Mesendoderm (in vitro differentiated cells): Measurements from ENCODE around the gene RAB6A.
A peak's percentile ranks its signal among the peaks of the same experiment; 100 is the strongest.
"Not testable (repeated sequence)": the region's sequence is repeated elsewhere in the genome, so short reads cannot be mapped to it uniquely, and the experiment has no call there.

ENCODE experiments used
- DNase-seq: peaks from one replicate; pipeline ENCODE4 v3.0.0; 2013
- H2AK5ac ChIP-seq: 2 replicates; pipeline ENCODE4 v1.6.1; 2013; ENCODE audit warnings: low read length, inconsistent platforms
- H2BK120ac ChIP-seq: 2 replicates; pipeline ENCODE4 v1.6.1; 2013; ENCODE audit warnings: low read depth, mild to moderate bottlenecking, low read length, moderate library complexity, mixed read lengths
- H2BK15ac ChIP-seq: replicated peaks from 2 replicates; pipeline ENCODE4 v1.6.1; 2013; ENCODE audit warnings: low read depth, mild to moderate bottlenecking, moderate library complexity
- H2BK5ac ChIP-seq: 2 replicates; pipeline ENCODE4 v1.6.1; 2013; ENCODE audit warnings: low read length, inconsistent platforms
- H3K18ac ChIP-seq: 2 replicates; pipeline ENCODE4 v1.6.1; 2013; ENCODE audit warnings: mild to moderate bottlenecking, low read length, mixed read lengths
- H3K23ac ChIP-seq: one replicate; pipeline ENCODE4 v1.6.1; 2013; ENCODE audit warnings: low read length
- H3K27ac ChIP-seq: 2 replicates; pipeline ENCODE4 v1.5.1; 2013; ENCODE audit warnings: low read depth, mild to moderate bottlenecking, inconsistent platforms, low read length, moderate library complexity
- H3K27me3 ChIP-seq: 2 replicates; pipeline ENCODE4 v1.6.1; 2013; ENCODE audit warnings: low read length, control low read depth, mild to moderate bottlenecking, inconsistent platforms; ENCODE audit not compliant: insufficient read depth, poor library complexity
- H3K36me3 ChIP-seq: 2 replicates; pipeline ENCODE4 v1.6.1; 2013; ENCODE audit warnings: low read length, inconsistent platforms; ENCODE audit not compliant: control insufficient read depth, insufficient read depth
- H3K4ac ChIP-seq: one replicate; pipeline ENCODE4 v1.6.1; 2013; ENCODE audit warnings: low read depth, mild to moderate bottlenecking, low read length, moderate library complexity
- H3K4me1 ChIP-seq: 2 replicates; pipeline ENCODE4 v1.6.1; 2013; ENCODE audit warnings: low read depth, low read length, inconsistent platforms; ENCODE audit not compliant: control insufficient read depth
- H3K4me2 ChIP-seq: 2 replicates; pipeline ENCODE4 v1.6.1; 2013; ENCODE audit warnings: low read length
- H3K4me3 ChIP-seq: 2 replicates; pipeline ENCODE4 v1.5.1; 2013; ENCODE audit warnings: mild to moderate bottlenecking, low read length
- H3K56ac ChIP-seq: one replicate; pipeline ENCODE4 v1.6.1; 2013; ENCODE audit warnings: low read length
- H3K79me1 ChIP-seq: 2 replicates; pipeline ENCODE4 v1.6.1; 2013; ENCODE audit warnings: low read length, inconsistent platforms
- H3K79me2 ChIP-seq: 2 replicates; pipeline ENCODE4 v1.6.1; 2013; ENCODE audit warnings: mild to moderate bottlenecking, low read length; ENCODE audit not compliant: control insufficient read depth, insufficient read depth
- H3K9ac ChIP-seq: 2 replicates; pipeline ENCODE4 v1.6.1; 2013; ENCODE audit warnings: low read length, inconsistent platforms
- H4K5ac ChIP-seq: one replicate; pipeline ENCODE4 v1.6.1; 2013; ENCODE audit warnings: low read length
- H4K8ac ChIP-seq: one replicate; pipeline ENCODE4 v1.6.1; 2013; ENCODE audit warnings: low read depth, mild to moderate bottlenecking, control low read depth, low read length, moderate library complexity
- WGBS: extraction: QIAGEN DNeasy Blood & Tissue Kit; methylation state at CpG from one replicate; pipeline ENCODE4 v1.1.7; 2013; ENCODE audit warnings: low lambda C conversion rate, missing lambda C conversion rate; ENCODE audit not compliant: insufficient coverage; ENCODE audit errors: extremely low coverage; 5-methylcytosine and 5-hydroxymethylcytosine counted together

The RAB6A gene

DNA sequence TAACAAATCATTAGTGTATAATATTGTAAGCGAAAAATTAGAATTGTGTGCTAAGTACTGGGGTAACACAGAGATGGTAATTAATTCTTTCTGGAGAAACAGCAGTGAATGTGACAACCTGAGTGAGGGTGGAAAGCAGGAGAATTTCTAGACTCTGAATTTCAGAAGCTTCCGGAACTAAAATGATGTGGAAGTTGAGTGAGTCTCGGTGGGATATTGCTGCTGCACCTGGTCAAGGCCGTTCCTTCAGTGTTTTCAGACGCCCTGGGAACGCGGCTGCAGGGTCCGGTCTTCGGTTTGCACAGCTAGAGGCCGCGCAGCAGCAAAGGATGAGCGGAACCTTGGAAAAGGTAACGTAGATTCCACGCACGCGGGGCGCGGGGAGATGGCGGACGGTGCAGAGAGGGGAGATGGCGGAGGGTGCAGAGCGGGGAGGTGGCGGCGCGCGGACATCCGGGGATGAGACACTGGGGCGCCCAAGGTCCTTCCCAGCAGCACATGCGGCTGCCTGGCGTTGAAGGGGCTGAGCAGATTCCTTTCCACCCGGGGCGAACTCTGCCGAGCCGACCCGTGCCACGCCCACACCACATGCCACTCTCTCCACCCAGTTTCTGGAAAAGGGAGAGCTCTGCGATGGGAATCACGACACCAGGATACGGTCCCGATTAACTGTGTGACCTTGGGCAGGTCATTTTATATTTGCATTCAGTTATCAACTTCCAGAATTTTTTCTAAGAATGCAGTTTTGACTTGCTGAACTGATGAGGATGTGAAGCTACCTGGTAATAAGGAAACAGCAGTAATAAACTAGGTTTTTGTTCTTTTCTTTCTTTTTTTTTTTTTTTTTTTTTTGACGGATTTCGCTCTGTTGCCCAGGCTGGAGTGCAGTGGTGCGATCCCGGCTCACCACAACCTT lies 27.0 kb upstream of the RAB6A start, which contains the start of gene MRPL48:
MRPL48 (plus strand) TSS at position 232 of the 916 bp plus-strand sequence; CDS start at position 330, 98 bp downstream.
- Histone ChIP-seq H3K4me3 (peak within 1 kb of the TSS; percentile 83), H3K27me3 (no peaks in the 10 kb centered on the region), H3K79me2 (no peaks in the 10 kb centered on the region), H3K23ac (no peak within 1 kb of the TSS), H3K79me1 (peaks cover 3% of the 10 kb centered on the region), H3K36me3 (no peaks in the 10 kb centered on the region), H3K56ac (peak within 1 kb of the TSS; percentile 99), H3K4me2 (peak within 1 kb of the TSS; percentile 57), H2BK5ac (peak within 1 kb of the TSS; percentile 90), H3K4me1 (no peaks in the 10 kb centered on the region), H2AK5ac (no peak within 1 kb of the TSS), H4K8ac (peak within 1 kb of the TSS; percentile 94), H4K5ac (peak within 1 kb of the TSS; percentile 96), H2BK15ac (peak within 1 kb of the TSS; percentile 20), H3K9ac (peak within 1 kb of the TSS; percentile 92), H2BK120ac (no peak within 1 kb of the TSS), H3K27ac (peak within 1 kb of the TSS; percentile 71), H3K4ac (peak within 1 kb of the TSS; percentile 77), H3K18ac (peak within 1 kb of the TSS; percentile 62)
- DNase-seq, result peak; percentile 98
- no CpG with 5 or more reads among the region's 44 CpGs for WGBS

DNA sequence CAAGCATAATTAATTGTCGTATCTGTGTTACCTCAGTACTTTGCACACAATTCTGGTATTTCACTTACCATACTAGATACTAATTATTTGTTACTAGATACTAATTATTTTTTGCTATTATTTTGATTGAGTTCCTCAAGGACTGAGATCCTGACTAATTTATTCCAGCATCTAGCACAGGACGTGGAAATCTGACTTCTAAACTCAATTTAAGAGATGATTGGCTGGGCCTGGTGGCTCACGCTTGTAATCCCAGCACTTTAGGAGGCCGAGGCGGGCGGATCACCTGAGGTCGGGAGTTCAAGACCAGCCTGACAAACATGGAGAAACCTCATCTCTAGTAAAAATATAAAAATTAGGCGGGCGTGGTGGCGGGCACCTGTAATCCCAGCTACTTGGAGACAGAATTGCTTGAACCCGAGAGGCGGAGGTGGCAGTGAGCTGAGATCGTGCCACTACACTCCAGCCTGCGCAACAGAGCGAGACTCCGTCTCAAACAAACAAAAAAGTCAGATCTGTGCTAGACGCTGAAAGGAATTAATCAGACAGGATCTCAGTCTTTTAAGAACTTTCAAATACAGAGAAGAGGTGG lies 26.3 kb upstream of the RAB6A start:
- Histone ChIP-seq H2BK15ac (peak overlapping the region; percentile 20), H3K36me3 (no peaks in the 10 kb centered on the region), H3K23ac (no peak overlapping the region), H3K79me1 (peaks cover 2% of the 10 kb centered on the region), H3K9ac (peak overlapping the region; percentile 92), H3K4me1 (no peaks in the 10 kb centered on the region), H3K4me2 (no peak overlapping the region), H2BK5ac (no peak overlapping the region), H3K27me3 (no peaks in the 10 kb centered on the region), H2BK120ac (no peak overlapping the region), H4K8ac (peak overlapping the region; percentile 94), H3K56ac (peak overlapping the region; percentile 99), H4K5ac (no peak overlapping the region), H3K18ac (peak overlapping the region; percentile 62), H2AK5ac (no peak overlapping the region), H3K4me3 (no peak overlapping the region), H3K27ac (no peak overlapping the region), H3K4ac (peak overlapping the region; percentile 77), H3K79me2 (no peaks in the 10 kb centered on the region)
- no peak for DNase-seq
- no CpG with 5 or more reads among the region's 17 CpGs for WGBS

GRCh38 chr11:73785467-73785866 lies 24.6 kb upstream of the RAB6A start:
- not testable (repeated sequence) for H4K5ac ChIP-seq, H2AK5ac ChIP-seq, H2BK15ac ChIP-seq, H3K27ac ChIP-seq, H3K4ac ChIP-seq, H3K79me2 ChIP-seq, H3K9ac ChIP-seq, H3K4me2 ChIP-seq, H2BK5ac ChIP-seq, H3K36me3 ChIP-seq, H4K8ac ChIP-seq, H3K4me3 ChIP-seq, H3K27me3 ChIP-seq, H3K79me1 ChIP-seq, H3K18ac ChIP-seq, DNase-seq, H3K23ac ChIP-seq, H3K4me1 ChIP-seq, H2BK120ac ChIP-seq, H3K56ac ChIP-seq

DNA sequence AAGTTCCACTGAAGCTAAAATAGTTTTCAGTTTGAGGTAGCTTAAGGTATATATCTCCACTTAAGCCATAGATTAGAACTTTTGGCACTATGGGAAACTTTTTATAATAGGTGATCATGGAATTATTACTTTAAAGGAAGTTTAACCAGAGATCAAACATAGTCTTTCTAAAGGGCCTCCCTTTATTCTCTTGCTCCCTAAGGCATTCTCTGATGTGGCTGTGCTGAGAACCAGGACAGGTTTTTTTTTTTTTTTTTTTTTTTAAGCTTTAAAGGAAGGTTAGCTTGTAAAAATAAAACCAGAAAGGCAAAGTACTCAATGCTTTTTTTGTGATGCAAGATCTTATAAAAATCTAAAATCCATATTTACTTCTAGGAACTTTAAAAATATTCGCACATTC lies 23.9 kb upstream of the RAB6A start:
- H3K18ac ChIP-seq, result no peak overlapping the region
- H3K56ac ChIP-seq, result no peak overlapping the region
- H3K4me1 ChIP-seq, result no peaks in the 10 kb centered on the region
- no peak overlapping the region for H3K4me3 ChIP-seq
- no peak overlapping the region for H4K5ac ChIP-seq
- H3K27ac ChIP-seq, result no peak overlapping the region
- no peak overlapping the region for H4K8ac ChIP-seq
- H3K4me2 ChIP-seq, result no peak overlapping the region
- H2BK15ac ChIP-seq, result no peak overlapping the region
- no peak for DNase-seq
- H2BK5ac ChIP-seq, result no peak overlapping the region
- WGBS, result 100% methylated on average over 1 of the region's 1 CpG
- H3K4ac ChIP-seq, result no peak overlapping the region
- no peak overlapping the region for H2BK120ac ChIP-seq
- no peaks in the 10 kb centered on the region for H3K79me1 ChIP-seq
- H3K9ac ChIP-seq, result no peak overlapping the region
- no peaks in the 10 kb centered on the region for H3K27me3 ChIP-seq
- H3K79me2 ChIP-seq, result no peaks in the 10 kb centered on the region
- H3K36me3 ChIP-seq, result no peaks in the 10 kb centered on the region
- H2AK5ac ChIP-seq, result no peak overlapping the region
- no peak overlapping the region for H3K23ac ChIP-seq

DNA sequence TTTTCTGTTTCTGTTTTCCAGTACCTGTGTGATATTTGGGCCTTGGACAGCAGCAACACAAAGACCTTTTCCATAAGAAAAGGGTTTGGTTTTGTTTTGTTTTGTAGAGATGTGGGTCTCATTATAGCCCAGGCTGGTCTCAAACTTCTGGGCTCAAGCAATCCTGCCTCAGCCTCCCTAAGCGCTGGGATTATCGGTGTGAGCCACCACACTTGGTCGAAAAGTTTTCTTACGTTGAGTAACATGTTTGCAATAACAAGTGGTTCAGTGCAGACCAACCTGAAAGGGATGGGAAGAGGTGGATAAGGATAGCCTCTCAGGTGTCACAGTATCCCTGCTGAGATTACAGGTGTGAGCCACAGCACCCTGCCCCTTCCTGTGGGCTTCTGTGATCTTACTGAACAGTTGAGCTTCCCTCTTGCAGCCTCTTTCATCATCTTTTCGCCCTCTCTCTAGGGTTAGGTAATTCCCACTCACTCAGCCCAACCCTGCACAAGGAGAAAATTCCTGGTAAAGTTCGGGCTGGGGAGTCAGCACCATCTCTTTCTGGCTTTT lies 23.3 kb upstream of the RAB6A start:
- Histone ChIP-seq H4K8ac (no peak overlapping the region), H3K36me3 (no peaks in the 10 kb centered on the region), H2BK120ac (no peak overlapping the region), H3K9ac (no peak overlapping the region), H4K5ac (no peak overlapping the region), H2BK5ac (no peak overlapping the region), H3K79me2 (no peaks in the 10 kb centered on the region), H3K23ac (no peak overlapping the region), H3K27me3 (no peaks in the 10 kb centered on the region), H3K4me3 (no peak overlapping the region), H3K4ac (no peak overlapping the region), H2BK15ac (no peak overlapping the region), H3K4me1 (no peaks in the 10 kb centered on the region), H3K79me1 (no peaks in the 10 kb centered on the region), H3K56ac (peak overlapping the region; percentile 19), H3K27ac (peak overlapping the region; percentile 59), H3K4me2 (no peak overlapping the region), H2AK5ac (no peak overlapping the region), H3K18ac (no peak overlapping the region)
- DNase-seq, result peak; percentile 97
- WGBS, result no CpG with 5 or more reads among the region's 6 CpGs
